ENCODE measurements around the gene ZNF771.

The ZNF771 gene

DNA sequence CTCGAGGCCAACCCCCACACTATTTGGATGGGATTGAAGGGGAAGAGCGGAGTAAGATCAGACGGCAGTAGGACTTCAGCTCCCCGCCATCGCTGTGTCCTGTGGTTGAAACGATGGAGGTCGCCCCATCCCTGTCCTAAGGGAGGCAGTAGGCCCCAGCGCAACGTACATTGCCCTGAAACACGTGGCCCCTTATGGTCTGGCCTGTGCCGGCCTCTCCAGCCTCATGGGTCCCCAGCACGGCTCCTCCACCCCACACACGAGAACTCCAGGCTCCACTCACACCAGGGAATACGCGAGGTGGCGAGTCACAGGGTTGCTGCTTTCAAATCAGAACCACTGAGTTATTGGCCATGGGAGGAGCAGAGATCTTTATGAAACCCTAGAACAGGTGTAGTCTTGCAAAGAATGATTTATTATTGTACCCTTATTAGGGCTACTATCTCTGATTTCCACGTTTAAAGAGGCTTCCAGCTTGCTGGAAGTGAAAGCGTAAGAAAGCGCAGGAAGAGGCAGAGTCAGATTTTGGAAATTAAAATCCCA is 23.1 kb downstream of the ZNF771 start:
- H3K36me3 Mint-ChIP-seq (ENCODE audit: low read depth), result peaks cover 15% of the 10 kb centered on the region
- H3K27ac Mint-ChIP-seq, result no peak overlapping the region
- TF ChIP-seq, protein P1, sequence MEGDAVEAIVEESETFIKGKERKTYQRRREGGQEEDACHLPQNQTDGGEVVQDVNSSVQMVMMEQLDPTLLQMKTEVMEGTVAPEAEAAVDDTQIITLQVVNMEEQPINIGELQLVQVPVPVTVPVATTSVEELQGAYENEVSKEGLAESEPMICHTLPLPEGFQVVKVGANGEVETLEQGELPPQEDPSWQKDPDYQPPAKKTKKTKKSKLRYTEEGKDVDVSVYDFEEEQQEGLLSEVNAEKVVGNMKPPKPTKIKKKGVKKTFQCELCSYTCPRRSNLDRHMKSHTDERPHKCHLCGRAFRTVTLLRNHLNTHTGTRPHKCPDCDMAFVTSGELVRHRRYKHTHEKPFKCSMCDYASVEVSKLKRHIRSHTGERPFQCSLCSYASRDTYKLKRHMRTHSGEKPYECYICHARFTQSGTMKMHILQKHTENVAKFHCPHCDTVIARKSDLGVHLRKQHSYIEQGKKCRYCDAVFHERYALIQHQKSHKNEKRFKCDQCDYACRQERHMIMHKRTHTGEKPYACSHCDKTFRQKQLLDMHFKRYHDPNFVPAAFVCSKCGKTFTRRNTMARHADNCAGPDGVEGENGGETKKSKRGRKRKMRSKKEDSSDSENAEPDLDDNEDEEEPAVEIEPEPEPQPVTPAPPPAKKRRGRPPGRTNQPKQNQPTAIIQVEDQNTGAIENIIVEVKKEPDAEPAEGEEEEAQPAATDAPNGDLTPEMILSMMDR (IDR thresholded peaks at IDR 0.05; ENCODE audit: unreplicated experiment in 3 of 3), result peak in 1 of 3 experiments; percentile 54
- no peaks in the 10 kb centered on the region for H3K9me3 Mint-ChIP-seq
- peaks cover 4% of the 10 kb centered on the region for H3K27me3 Mint-ChIP-seq (ENCODE audit: low read depth)
- no peaks in the 10 kb centered on the region for H3K4me1 Mint-ChIP-seq
- no peak overlapping the region for H3K4me3 Mint-ChIP-seq

DNA sequence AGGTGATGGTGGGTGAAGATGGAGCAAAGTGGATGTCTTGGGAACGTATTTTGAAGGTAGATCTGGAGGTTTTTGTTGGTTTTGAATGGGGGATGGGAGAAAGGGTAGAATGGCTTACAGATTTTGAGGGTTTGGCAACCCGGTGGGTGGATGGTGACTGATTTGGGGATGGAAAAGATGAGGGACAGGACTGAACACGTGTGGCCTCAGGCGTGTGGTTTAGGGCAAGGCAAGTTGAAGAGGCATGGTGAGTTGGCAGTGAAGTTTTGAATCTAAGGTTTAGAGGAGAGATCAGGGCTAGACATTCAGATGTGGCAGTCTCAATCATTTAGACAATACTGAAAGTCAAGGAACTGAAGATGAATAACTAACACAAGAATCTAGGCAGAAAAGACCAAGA is 27.4 kb downstream of the ZNF771 start:
- Mint-ChIP-seq H3K9me3 (no peaks in the 10 kb centered on the region), H3K4me3 (no peak overlapping the region), H3K27me3 (ENCODE audit: low read depth) (peaks cover 4% of the 10 kb centered on the region), H3K36me3 (ENCODE audit: low read depth) (no peaks in the 10 kb centered on the region), H3K27ac (no peak overlapping the region), H3K4me1 (no peaks in the 10 kb centered on the region)
- TF ChIP-seq, protein P1 (IDR thresholded peaks at IDR 0.05; ENCODE audit: unreplicated experiment in 3 of 3), result no peak

- H3K36me3 Mint-ChIP-seq (ENCODE audit: low read depth), result peaks cover 4% of the 10 kb centered on the region
- H3K4me3 Mint-ChIP-seq, result no peak overlapping the region
- H3K27ac Mint-ChIP-seq, result no peak overlapping the region
- H3K27me3 Mint-ChIP-seq (ENCODE audit: low read depth), result peaks cover 4% of the 10 kb centered on the region
- no peaks in the 10 kb centered on the region for H3K9me3 Mint-ChIP-seq
- TF ChIP-seq, protein P1 (IDR thresholded peaks at IDR 0.05; ENCODE audit: unreplicated experiment in 3 of 3), result no peak
- no peaks in the 10 kb centered on the region for H3K4me1 Mint-ChIP-seq
Measured at GRCh38 chr16:30437511-30438046, 30.2 kb downstream of the ZNF771 start.

DNA sequence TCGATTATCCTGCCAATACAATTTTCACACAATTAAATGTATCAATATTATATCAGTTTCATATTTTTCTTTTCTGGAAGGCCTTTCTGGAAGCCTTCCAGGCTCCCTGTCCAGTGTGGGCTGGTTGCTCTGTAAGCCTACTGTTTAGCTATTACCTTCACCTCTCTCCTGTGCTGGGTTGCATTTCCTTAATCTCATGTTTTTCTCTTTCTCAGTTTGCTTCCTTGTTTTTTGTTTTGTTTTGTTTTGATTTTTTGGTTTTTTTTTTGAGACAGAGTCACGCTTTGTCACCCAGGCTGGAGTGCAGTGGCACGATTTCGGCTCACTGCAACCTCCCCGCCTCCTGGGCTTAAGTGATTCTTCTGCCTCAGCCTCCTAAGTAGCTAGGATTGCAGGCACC is 31.4 kb downstream of the ZNF771 start:
- peaks cover 14% of the 10 kb centered on the region for H3K36me3 Mint-ChIP-seq (ENCODE audit: low read depth)
- TF ChIP-seq, protein P1 (IDR thresholded peaks at IDR 0.05; ENCODE audit: unreplicated experiment in 3 of 3), result no peak
- peaks cover 4% of the 10 kb centered on the region for H3K27me3 Mint-ChIP-seq (ENCODE audit: low read depth)
- no peak overlapping the region for H3K27ac Mint-ChIP-seq
- H3K9me3 Mint-ChIP-seq, result peaks cover under 1% of the 10 kb centered on the region
- H3K4me1 Mint-ChIP-seq, result peaks cover 2% of the 10 kb centered on the region
- H3K4me3 Mint-ChIP-seq, result no peak overlapping the region

DNA sequence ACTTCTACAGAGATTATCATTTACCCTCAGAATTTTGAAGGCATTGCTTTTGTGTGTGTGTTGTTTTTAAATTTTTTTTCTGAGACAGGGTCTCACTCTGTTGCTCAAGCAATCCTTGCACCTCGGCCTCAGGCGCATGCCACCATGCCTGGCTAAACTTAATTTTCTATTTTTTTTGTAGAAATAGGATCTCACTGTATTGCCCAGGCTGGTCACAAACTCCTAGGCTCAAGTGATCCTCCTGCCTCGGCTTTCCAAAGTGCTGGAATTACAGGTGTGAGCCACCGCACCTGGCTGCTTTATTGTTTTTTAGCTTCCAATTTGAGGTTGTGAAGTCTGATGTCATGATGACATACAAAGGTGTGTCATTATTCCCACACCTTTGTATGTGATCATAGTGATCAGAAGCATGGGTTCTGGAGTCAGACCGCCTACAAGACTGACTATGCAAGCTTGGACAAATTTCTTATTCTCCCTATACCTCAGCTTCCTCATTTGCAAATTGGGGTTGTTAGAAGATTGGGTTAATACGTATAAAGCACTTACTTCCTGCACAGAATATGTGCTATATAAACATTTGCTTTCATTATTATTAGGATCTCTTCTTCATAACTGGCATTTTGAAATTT is 32.4 kb downstream of the ZNF771 start:
- Mint-ChIP-seq H3K9me3 (peaks cover 3% of the 10 kb centered on the region), H3K27ac (no peak overlapping the region), H3K36me3 (ENCODE audit: low read depth) (peaks cover 22% of the 10 kb centered on the region), H3K4me3 (no peak overlapping the region), H3K4me1 (peaks cover 8% of the 10 kb centered on the region), H3K27me3 (ENCODE audit: low read depth) (peaks cover 2% of the 10 kb centered on the region)
- TF ChIP-seq, protein P1 (IDR thresholded peaks at IDR 0.05; ENCODE audit: unreplicated experiment in 3 of 3), result no peak

GRCh38 chr16:30443631-30444030 is 36.2 kb downstream of the ZNF771 start:
- Mint-ChIP-seq H3K27ac (peak overlapping the region in 2 of 3 experiments; percentile 27 to 40), H3K9me3 (peaks cover 5% of the 10 kb centered on the region), H3K27me3 (ENCODE audit: low read depth) (peaks cover 7% of the 10 kb centered on the region), H3K4me1 (peaks cover 17% of the 10 kb centered on the region), H3K36me3 (ENCODE audit: low read depth) (peaks cover 30% of the 10 kb centered on the region), H3K4me3 (peak overlapping the region; percentile 87 to 94 (median 88))
- TF ChIP-seq, protein P1 (IDR thresholded peaks at IDR 0.05; ENCODE audit: unreplicated experiment in 3 of 3), result no peak
